Measurements from ENCODE around the gene OOSP4B. TPM values are rescaled to one million over a fixed set of nuclear protein-coding genes. Genes with fewer than 3 reads are reported as not detected.
"Not testable (repeated sequence)": the region's sequence is repeated elsewhere in the genome, so short reads cannot be mapped to it uniquely, and the experiment has no call there.

The OOSP4B gene
- not detected for polyA plus RNA-seq (2012; ENCODE audit: insufficient read depth, insufficient read length)

DNA sequence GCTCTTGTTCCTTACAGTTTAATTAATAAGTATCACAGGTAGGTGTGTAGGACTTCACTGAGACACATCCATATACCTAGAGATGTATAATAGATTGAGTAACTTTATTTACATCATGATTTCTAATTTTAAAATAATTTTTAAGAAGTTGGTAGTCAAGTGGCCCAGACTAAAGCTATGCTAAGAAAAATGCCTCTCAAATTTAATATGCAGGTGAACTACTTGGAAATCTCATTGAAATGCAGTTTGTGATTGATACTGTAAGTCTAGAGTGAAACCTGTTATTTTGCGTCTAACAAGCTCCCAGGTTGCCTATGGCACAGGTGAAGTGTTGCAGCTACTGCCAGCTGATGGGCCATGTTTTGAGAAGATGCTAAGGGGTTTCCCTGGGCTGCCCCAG is at the start of gene OOSP4B:
Gene OOSP4B (plus strand): TSS at position 301 of the 400 bp plus-strand sequence.
- DNase-seq (ENCODE audit: low read depth, low spot score), result no peak
- H3K4me3 ChIP-seq (ENCODE audit: low read length), result no peak within 1 kb of the TSS

DNA sequence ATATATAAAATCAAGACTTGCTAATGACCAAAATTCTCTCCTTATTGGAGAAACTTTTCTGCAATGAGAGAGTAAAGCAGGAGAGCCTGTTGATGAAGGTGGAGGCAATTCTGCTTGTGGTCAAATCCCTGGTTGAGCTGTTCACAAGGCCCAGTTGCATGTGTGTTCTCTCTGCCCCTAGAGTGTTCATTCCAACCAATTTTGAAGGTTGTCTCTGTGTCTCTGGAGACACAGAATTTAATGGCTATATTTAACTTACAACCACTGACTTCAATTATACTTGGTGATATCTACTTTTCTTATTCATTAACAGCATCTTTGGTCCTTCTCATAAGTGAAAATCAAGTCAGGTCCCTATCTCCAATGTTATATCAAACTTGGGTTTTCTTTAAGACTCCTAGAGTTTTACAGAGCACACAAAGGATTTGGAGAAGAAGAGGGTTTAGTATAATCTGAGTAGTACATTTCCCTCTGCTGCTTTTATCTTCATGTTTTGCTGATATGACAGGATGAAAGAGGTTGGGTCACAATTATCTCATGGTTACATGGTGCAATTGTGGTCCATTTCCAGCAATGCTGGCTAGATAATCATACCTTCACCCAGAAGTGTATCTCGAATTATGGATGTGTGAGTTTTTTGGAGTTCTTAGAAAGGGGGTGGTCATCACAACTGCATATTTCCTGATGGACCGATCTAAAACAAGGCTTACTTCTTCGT is 49.1 kb upstream of the OOSP4B start:
- H3K4me3 ChIP-seq (ENCODE audit: low read length), result no peak overlapping the region
- DNase-seq (ENCODE audit: low read depth, low spot score), result no peak

DNA sequence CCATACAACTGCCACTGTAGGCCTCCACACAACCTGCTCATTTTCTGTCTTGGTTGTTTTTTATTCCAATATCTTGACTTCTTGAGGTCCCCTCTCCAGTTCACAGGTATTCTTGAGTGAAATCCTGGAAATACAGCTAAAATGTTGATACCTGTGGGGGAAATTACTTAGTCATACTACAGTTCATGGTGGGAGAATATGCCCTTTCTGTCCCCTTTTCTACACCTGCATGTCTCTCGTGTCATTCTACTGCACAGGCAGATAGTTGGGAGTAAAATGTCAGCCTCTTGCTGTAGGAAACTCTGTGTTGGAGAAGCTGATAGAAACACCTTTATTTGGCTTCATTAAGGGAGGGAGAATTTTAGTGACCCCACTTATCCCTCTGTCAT is 48.6 kb upstream of the OOSP4B start:
- no peak overlapping the region for H3K4me3 ChIP-seq (ENCODE audit: low read length)

DNA sequence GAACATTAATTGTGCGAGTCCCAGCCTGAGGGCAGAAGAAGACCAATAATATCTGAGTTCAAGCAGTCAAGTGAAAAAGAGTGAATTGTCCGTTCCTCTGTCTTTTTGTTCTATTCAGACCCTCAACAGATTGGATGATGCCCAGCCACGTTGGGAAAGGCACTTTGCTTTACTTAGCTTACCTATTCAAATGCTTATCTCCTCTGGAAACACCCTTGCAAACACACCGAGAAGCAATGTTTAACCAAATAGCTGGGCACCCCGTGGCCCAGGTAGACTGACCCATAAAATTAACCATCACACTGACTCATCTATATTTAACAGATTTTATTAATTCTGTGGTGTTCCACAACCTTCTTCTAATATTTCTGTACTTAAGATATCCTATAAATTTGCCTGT is 43.9 kb upstream of the OOSP4B start:
- no peak for DNase-seq (ENCODE audit: low read depth, low spot score)
- H3K4me3 ChIP-seq (ENCODE audit: low read length), result no peak overlapping the region

More for the DNA sequence above, 48.6 kb upstream of the OOSP4B start:
- DNase-seq (ENCODE audit: low read depth, low spot score), result no peak

DNA sequence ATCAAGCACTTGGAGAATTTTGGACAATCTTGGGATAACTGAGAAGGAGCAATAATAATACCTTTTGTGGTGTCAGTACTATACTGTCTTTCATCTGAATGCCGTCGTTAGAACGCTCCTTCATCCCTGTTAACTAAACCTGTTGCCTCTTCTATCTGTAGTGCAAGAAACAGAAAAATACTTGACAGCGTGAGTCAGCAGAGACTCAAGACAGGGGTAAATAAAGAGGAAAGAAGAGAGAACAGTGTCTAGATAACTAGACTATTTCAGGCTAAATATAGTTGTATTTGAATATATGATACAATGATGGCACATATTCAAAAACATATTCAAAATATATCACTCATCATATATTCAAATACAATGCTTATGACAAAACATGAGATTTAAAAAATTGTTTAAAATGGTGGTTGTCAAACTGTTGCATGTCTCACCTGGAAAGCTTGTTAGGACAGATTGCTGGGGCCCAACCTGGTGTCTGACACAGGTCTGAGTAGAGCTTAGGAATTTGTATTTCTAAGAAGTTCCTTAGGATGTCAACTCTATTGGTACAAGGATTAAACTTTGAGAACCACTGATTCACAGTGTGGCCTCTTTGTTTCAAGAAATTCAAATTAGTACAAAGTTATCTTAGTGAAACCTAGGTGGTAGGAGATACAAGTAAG is 35.7 kb upstream of the OOSP4B start:
- H3K4me3 ChIP-seq (ENCODE audit: low read length), result no peak overlapping the region
- DNase-seq (ENCODE audit: low read depth, low spot score), result no peak

DNA sequence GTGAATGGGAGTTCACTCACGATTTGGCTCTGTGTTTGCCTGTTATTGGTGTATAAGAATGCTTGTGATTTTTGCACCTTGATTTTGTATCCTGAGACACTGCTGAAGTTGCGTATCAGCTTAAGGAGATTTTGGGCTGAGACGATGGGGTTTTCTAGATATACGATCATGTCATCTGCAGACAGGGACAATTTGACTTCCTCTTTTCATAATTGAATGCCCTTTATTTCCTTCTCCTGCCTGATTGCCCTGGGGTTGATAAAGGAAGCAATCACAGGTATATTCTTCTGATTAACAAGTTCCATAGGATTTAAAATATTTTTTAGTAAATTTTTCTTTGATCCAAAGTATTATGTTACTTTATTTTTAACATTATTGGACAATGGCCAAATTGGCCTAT is 34.9 kb upstream of the OOSP4B start:
- not testable (repeated sequence) for DNase-seq (ENCODE audit: low read depth, low spot score); H3K4me3 ChIP-seq (ENCODE audit: low read length)

DNA sequence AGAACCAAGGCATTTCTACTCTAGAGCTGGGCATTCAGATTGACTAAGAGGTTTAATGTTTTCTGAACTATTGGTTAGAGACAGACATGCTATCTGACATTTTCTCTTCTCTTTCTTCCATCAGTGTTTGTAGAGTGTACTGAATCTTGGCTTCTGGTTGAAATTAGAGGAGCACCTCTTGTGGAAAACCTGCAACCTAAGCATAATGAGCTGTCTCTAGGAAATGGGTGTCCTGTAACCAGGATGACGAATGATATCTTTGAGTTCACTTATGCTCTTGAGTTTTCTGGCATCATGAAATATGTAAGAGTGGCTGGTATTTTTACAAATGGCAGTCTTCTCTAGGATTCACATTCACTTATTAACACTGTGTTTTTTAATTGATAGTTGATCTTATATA is 33.8 kb upstream of the OOSP4B start:
- no peak overlapping the region for H3K4me3 ChIP-seq (ENCODE audit: low read length)
- DNase-seq (ENCODE audit: low read depth, low spot score), result no peak

DNA sequence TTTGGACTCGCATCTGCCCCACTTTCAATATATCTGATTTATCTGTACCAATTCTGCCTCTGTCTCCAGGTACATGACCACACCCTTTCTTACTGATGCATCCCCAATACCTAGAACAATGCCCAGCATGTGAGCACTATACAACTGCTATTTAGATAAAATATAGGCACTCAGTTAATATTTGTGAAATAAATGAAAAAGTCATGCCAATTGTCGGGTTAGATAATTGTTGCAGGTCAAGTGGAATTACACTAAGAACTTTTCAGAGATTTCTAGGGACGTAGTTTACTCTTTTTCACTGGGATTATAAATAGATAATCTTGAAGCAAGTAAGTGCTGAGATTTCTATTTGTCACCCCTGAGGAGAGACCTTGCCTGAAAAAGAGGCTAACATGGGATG is 32.6 kb upstream of the OOSP4B start:
- no peak for DNase-seq (ENCODE audit: low read depth, low spot score)
- H3K4me3 ChIP-seq (ENCODE audit: low read length), result no peak overlapping the region

DNA sequence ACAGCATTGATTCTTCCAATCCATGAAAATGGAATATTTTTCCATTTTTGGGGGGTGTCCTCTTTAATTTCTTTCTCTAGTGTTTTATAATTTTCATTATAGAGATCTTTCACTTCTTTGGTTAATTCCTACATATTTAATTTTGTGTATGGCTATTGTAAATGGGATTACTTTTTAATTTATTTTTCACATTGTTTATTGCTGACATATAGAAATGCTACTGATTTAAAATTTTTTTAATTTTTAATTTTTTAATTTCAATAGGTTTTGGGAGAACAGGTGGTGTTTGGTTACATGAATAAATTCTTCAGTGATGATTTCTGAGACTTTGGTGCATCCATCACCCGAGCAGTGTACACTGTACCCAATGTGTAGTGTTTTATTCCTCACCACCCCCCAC is 26.6 kb upstream of the OOSP4B start:
- DNase-seq (ENCODE audit: low read depth, low spot score), result no peak
- H3K4me3 ChIP-seq (ENCODE audit: low read length), result no peak overlapping the region

DNA sequence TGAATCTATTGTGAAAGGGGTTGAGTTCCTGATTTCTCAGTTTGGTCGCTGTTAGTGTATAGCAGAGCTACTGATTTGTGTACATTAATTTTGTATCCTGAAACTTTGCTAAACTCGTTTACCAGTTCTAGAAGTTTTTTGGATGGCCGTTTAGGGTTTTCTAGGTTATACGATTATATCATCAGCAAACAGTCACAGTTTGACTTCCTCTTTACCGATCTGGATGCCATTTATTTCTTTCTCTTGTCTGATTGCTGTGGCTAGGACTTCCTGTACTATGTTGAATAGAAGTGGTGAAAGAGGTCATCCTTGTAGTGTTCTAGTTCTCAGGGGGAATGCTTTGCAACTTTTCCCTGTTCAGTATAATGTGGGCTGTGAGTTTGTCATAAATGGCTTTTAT is 24.6 kb upstream of the OOSP4B start:
- DNase-seq (ENCODE audit: low read depth, low spot score), result peak; percentile 20
- H3K4me3 ChIP-seq (ENCODE audit: low read length), result no peak overlapping the region

DNA sequence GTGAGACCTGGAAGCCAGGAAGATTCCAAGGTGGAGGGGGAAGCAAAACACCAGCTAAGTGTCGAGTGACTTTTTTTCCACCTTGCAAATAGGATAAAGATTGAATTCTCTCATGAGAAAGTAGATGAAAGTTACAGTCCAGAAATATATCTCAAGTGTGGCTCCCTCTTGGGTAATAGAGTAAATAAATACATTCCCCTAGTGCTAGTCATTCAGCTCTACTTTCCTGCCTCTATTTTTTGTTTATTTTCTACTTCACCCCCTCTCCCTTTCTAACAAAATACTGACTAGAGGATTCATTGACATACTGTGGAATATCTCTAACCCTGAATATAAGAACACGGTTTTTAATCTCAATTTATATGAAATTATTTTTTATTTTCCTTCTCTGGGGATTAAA is 19.2 kb upstream of the OOSP4B start:
- no peak for DNase-seq (ENCODE audit: low read depth, low spot score)
- no peak overlapping the region for H3K4me3 ChIP-seq (ENCODE audit: low read length)

DNA sequence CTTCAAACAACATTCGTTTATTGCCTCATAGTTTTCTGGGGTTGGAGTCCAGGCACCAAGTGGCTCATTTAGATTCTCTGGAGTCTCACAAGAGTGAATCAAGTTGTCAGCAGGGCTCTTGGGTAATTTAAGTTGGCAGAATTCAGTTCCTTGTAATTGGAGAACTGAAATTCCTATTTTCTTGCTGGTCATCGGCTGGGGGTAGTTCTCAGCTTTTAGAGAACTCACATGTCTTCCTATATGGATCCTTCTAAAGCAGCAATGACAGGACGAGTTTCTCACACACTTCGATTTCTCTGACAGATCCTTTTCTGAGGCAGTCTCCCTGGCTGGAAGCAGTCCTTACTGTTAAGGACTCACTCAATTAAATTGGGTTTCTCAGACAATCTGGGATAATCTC is 17.3 kb upstream of the OOSP4B start:
- no peak for DNase-seq (ENCODE audit: low read depth, low spot score)
- no peak overlapping the region for H3K4me3 ChIP-seq (ENCODE audit: low read length)

DNA sequence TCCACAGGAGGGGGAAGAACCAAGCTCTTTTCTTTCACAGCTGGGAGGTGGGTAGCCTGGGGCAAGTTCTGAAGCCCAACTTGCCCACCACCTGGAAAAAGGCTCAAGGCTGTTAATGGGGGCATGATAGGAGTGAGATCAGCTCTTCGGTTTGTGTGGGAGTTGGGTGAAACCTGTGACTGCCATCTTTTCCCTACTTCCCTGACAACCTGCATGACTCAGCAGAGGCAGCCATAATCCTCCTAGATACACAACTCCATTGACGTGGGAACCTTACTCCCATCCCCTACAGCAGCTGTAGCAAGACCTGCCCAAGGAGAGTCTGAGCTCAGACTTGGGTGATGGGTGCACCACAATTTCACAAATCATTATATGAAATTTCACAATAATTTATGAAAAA is 13.3 kb upstream of the OOSP4B start:
- DNase-seq (ENCODE audit: low read depth, low spot score), result no peak
- H3K4me3 ChIP-seq (ENCODE audit: low read length), result no peak overlapping the region

DNA sequence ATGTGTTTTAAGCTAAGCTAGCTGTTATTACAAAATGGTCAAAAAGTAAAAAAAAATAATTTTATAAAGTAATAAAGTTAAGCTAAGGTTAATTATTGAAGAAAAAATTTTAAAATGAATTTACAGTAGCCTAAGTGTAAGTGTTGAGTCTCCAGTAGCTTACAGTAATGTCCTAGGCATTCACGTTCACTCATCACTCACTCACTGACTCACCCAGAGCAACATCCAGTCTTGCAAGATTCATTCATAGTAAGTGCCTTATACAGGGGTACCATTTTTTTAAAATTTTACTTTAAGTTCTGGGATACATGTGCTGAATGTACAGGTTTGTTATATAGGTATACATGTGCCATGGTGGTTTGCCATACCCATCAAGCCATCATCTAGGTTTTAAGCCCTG is 11.6 kb upstream of the OOSP4B start:
- H3K4me3 ChIP-seq (ENCODE audit: low read length), result no peak overlapping the region
- DNase-seq (ENCODE audit: low read depth, low spot score), result no peak

DNA sequence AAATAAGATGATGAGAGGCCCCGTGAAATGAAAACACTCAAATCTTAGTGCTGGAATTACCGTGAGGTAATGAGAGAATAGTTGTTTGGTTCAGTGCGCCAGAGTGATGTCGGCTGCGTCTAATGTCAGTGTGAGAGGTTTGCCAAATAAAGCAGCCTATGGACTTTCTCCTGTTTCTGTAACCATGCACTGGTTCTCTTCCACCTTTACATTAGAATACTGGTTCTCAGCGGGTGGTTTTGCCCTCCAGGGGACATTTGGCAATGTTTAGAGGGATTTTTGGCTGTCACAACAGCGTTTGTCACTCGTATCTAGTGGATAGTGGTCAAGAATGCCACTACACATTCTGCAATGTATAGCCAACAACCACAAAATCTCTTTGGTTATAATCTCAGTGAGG is 1.1 kb downstream of the OOSP4B start:
- no peak overlapping the region for H3K4me3 ChIP-seq (ENCODE audit: low read length)
- DNase-seq (ENCODE audit: low read depth, low spot score), result no peak

DNA sequence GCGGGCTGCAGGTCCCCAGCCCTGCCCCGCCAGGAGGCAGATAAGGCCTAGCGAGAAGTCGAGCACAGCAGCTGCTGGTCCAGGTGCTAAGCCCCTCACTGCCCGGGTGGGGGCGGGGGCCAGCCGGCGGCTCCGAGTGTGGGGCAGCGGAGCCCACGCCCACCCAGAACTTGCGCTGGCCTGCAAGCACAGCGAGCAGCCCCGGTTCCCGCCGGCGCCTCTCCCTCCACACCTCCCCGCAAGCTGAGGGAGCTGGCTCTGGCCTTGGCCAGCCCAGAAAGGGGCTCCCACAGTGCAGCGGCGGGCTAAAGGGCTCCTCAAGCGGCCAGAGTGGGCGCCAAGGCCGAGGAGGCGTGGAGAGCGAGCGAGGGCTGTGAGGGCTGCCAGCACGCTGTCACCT is 3.4 kb downstream of the OOSP4B start:
- not testable (repeated sequence) for H3K4me3 ChIP-seq (ENCODE audit: low read length); DNase-seq (ENCODE audit: low read depth, low spot score)

DNA sequence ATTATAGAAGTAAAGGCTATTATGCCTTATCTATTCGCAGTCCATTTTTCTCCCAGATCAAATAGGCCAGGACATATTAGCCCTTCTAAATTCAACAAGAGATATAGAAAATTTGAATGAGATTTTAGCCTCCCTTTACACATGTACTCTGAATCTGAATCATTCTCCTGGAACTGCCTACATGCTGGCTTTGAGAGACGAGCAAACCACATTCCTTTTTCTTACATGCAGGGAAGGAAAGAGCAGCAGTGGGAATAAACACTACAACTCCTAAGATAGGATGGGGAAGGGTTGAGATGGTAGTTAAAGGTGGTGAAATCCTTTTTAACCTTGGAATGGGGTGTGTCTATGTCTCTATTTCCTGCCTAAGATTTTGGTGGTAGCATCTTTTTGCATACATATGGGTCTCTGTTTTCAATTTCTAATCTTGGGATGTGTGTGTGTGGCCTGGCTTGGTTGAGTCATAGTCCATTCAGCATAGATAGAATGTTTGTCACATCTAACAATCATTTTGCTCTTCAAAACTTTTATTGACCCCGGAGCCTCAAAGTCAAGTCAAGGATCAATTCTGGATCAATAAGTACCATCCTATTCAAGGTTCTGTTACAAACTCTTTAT is 12.1 kb downstream of the OOSP4B start:
- DNase-seq (ENCODE audit: low read depth, low spot score), result no peak
- no peak overlapping the region for H3K4me3 ChIP-seq (ENCODE audit: low read length)

DNA sequence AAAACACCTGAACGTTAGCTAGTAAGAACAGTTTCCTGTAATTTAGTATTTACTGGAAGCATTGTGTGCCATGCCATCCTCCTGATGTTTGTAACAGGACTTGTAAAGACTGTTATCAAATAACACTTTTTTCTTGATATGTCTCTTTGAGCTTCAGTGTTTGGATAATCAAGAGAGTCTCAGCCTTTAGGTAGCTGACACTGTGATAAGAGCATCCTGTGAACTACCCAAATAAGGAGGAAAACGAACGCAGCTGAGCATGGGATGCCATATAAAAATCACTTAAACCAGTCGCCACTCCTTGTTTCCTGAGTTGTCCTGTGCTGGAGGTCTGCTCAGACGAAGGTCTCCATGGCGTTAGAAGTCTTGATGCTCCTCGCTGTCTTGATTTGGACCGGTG is 23.1 kb downstream of the OOSP4B start, which contains the start of gene OOSP2:
Gene OOSP2 (plus strand): TSS at position 301 of the 400 bp plus-strand sequence. CDS start 51 bp downstream, at position 352.
- no peak for DNase-seq (ENCODE audit: low read depth, low spot score)

DNA sequence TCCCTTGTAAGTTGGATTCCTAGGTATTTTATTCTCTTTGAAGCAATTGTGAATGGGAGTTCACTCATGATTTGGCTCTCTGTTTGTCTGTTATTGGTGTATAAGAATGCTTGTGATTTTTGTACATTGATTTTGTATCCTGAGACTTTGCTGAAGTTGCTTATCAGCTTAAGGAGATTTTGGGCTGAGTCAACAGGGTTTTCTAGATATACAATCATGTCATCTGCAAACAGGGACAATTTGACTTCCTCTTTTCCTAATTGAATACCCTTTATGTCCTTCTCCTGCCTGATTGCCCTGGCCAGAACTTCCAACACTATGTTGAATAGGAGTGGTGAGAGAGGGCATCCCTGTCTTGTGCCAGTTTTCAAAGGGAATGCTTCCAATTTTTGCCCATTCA is 33.4 kb downstream of the OOSP4B start:
- not testable (repeated sequence) for DNase-seq (ENCODE audit: low read depth, low spot score); H3K4me3 ChIP-seq (ENCODE audit: low read length)

More for the DNA sequence above, 23.1 kb downstream of the OOSP4B start, which contains the start of gene OOSP2:
- no peak within 1 kb of the TSS for H3K4me3 ChIP-seq (ENCODE audit: low read length)

DNA sequence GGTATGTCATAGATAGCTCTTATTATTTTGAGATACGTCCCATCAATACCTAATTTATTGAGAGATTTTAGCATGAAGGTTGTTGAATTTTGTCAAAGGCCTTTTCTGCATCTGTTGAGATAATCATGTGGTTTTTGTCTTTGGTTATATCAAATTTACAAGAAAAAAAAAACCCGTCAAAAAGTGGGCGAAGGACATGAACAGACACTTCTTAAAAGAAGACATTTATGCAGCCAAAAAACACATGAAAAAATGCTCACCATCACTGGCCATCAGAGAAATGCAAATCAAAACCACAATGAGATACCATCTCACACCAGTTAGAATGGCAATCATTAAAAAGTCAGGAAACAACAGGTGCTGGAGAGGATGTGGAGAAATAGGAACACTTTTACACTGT is 33.9 kb downstream of the OOSP4B start:
- not testable (repeated sequence) for H3K4me3 ChIP-seq (ENCODE audit: low read length); DNase-seq (ENCODE audit: low read depth, low spot score)

Measured in Jurkat, Clone E6-1 (cell line).